ENCODE measurements around the gene NOS1AP.
"Not testable (repeated sequence)": the region's sequence is repeated elsewhere in the genome, so short reads cannot be mapped to it uniquely, and the experiment has no call there.

Gene NOS1AP

GRCh38 chr1:162419450-162419931, 350.0 kb downstream of the NOS1AP start:
- not testable (repeated sequence) for H3K27ac ChIP-seq (ENCODE audit: low read length); H3K27me3 ChIP-seq (replicated peaks; ENCODE audit: insufficient read depth, low read length); H3K4me2 ChIP-seq (ENCODE audit: low read depth, low read length); H3K9me3 ChIP-seq (replicated peaks; ENCODE audit: insufficient read depth, low read length); H2AFZ ChIP-seq (ENCODE audit: low read length); DNase-seq; H3F3A ChIP-seq (ENCODE audit: insufficient read depth, low read length); H4K20me1 ChIP-seq (ENCODE audit: insufficient read depth, low read length); H3K4me3 ChIP-seq (ENCODE audit: low read length); H3K79me2 ChIP-seq (ENCODE audit: low read length); H3K9me2 ChIP-seq (replicated peaks; ENCODE audit: insufficient read depth, low read length); H3K9ac ChIP-seq (ENCODE audit: low read length); H3K36me3 ChIP-seq (replicated peaks; ENCODE audit: insufficient read depth, low read length)
- peaks cover 13% of the 10 kb centered on the region for H3K4me1 ChIP-seq (ENCODE audit: low read length)
